Uterus (tissue), 2 donors: Measurements from ENCODE around the gene ZNF468.
"Not testable (repeated sequence)": the region's sequence is repeated elsewhere in the genome, so short reads cannot be mapped to it uniquely, and the experiment has no call there.

Experiments
- POLR2A ChIP-seq, 2 donors: fragments of 450-650 bp; IDR thresholded peaks; one replicate each; pipeline ENCODE4 v1.6.1; 2016; ENCODE audit warnings: antibody characterized with exemption in 2 of 2, mild to moderate bottlenecking in 1 of 2, moderate library complexity in 1 of 2
- TF ChIP-seq, protein P1 (sequence below), 4 experiments: fragments of 200-600 bp in 2 of 4; fragments of 450-650 bp in 2 of 4; sonication (generic) in 2 of 4; IDR thresholded peaks; one replicate each; pipeline ENCODE4 v1.5.1; 2016 to 2019; ENCODE audit warnings: antibody characterized with exemption in 4 of 4, mild to moderate bottlenecking in 2 of 4, moderate library complexity in 1 of 4

DNA sequence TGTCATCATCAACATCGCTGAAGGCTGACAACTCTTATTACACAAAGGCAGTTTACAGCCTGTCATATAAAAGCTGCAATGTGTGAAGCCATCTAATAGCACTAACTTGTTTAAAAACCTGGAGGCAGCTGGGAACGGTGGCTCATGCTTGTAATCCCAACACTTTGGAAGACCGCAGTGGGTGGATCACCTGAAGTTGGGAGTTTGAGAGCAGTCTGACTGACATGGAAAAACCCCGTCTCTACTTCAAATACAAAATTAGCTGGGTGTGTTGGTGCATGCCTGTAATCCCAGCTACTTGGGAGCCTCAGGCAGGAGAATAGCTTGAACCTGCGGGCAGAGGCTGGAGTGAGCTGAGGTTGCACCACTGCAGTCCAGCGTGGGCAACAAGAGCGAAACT is 27.6 kb downstream of the ZNF468 start:
- TF ChIP-seq, protein P1, sequence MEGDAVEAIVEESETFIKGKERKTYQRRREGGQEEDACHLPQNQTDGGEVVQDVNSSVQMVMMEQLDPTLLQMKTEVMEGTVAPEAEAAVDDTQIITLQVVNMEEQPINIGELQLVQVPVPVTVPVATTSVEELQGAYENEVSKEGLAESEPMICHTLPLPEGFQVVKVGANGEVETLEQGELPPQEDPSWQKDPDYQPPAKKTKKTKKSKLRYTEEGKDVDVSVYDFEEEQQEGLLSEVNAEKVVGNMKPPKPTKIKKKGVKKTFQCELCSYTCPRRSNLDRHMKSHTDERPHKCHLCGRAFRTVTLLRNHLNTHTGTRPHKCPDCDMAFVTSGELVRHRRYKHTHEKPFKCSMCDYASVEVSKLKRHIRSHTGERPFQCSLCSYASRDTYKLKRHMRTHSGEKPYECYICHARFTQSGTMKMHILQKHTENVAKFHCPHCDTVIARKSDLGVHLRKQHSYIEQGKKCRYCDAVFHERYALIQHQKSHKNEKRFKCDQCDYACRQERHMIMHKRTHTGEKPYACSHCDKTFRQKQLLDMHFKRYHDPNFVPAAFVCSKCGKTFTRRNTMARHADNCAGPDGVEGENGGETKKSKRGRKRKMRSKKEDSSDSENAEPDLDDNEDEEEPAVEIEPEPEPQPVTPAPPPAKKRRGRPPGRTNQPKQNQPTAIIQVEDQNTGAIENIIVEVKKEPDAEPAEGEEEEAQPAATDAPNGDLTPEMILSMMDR (IDR thresholded peaks at IDR 0.05) = not testable (repeated sequence)
- TF ChIP-seq POLR2A (IDR thresholded peaks at IDR 0.05) = not testable (repeated sequence)
